PC-9 (cell line): ENCODE measurements around the gene UBE2V1. TPM values are rescaled to one million over a fixed set of nuclear protein-coding genes. Genes with fewer than 3 reads are reported as not detected.
"Not testable (repeated sequence)": the region's sequence is repeated elsewhere in the genome, so short reads cannot be mapped to it uniquely, and the experiment has no call there.

Experiments
- Bru-seq: library from RNA; stranded (reverse); fragments of 400-500 nt; gene quantifications from one replicate; lab custom pipeline; 2021; lab: Mats Ljungman, UMichigan
- BruChase-seq, 2 experiments: library from RNA; stranded (reverse); fragments of 400-500 nt; gene quantifications; one replicate each; lab custom pipeline; 2021; lab: Mats Ljungman, UMichigan
- BruUV-seq: library from RNA; stranded (reverse); fragments of 400-500 nt; replicated peaks from 2 replicates; lab custom pipeline; 2021; lab: Mats Ljungman, UMichigan
- CTCF ChIA-PET: fragments of 300-600 bp; sonication (Branson Sonifier 250); formaldehyde crosslinking; loops from one replicate; lab custom pipeline; 2022; ENCODE audit warnings: antibody characterized with exemption; lab: Charles Lee
- POLR2A ChIA-PET: fragments of 300-600 bp; sonication (Branson Sonifier 250); formaldehyde crosslinking; loops from one replicate; lab custom pipeline; 2022; ENCODE audit warnings: antibody characterized with exemption; ENCODE audit not compliant: unreplicated experiment; lab: Charles Lee
- DNase-seq, 2 experiments: peaks; one replicate each; pipeline versions ENCODE4 v3.0.0 to v3.0.0-alpha.2; 2015 to 2022; ENCODE audit warnings: mixed read lengths in 1 of 2
- H2AFZ ChIP-seq: fragments of 200-600 bp; sonication (generic); 2 replicates; pipeline ENCODE4 v1.8.1; 2017; ENCODE audit warnings: antibody characterized with exemption
- H3F3A ChIP-seq: fragments of 200-600 bp; sonication (generic); 2 replicates; pipeline ENCODE4 v1.8.1; 2017; ENCODE audit warnings: antibody characterized with exemption, mild to moderate bottlenecking, low read depth; ENCODE audit not compliant: insufficient read depth
- H3K27ac ChIP-seq: fragments of 200-600 bp; sonication (generic); 2 replicates; pipeline ENCODE4 v1.6.1; 2016; ENCODE audit warnings: mixed run types
- H3K27me3 ChIP-seq: fragments of 200-600 bp; sonication (generic); 2 replicates; pipeline ENCODE4 v1.6.1; 2016; ENCODE audit warnings: low read depth, mixed run types; ENCODE audit not compliant: insufficient read depth
- H3K36me3 ChIP-seq: fragments of 200-600 bp; sonication (generic); 2 replicates; pipeline ENCODE4 v1.6.1; 2016; ENCODE audit warnings: low read depth, mixed run types
- H3K4me1 ChIP-seq: fragments of 200-600 bp; sonication (generic); replicated peaks from 2 replicates; pipeline ENCODE4 v1.6.1; 2016; ENCODE audit warnings: mixed run types; ENCODE audit not compliant: insufficient read depth
- H3K4me2 ChIP-seq: fragments of 200-600 bp; sonication (generic); 2 replicates; pipeline ENCODE4 v1.6.1; 2017; ENCODE audit warnings: mixed run types
- H3K4me3 ChIP-seq: fragments of 200-600 bp; sonication (generic); 2 replicates; pipeline ENCODE4 v1.6.1; 2016; ENCODE audit warnings: mixed run types
- H3K79me2 ChIP-seq: fragments of 200-600 bp; sonication (generic); 2 replicates; pipeline ENCODE4 v1.6.1; 2017; ENCODE audit warnings: low read depth, mixed run types
- H3K9me2 ChIP-seq: fragments of 200-600 bp; sonication (generic); 2 replicates; pipeline ENCODE4 v1.8.1; 2017; ENCODE audit warnings: mild to moderate bottlenecking; ENCODE audit not compliant: insufficient read depth
- H3K9me3 ChIP-seq: fragments of 200-600 bp; sonication (generic); 2 replicates; pipeline ENCODE4 v1.8.1; 2016; ENCODE audit warnings: low read depth; ENCODE audit not compliant: insufficient read depth
- H4K20me1 ChIP-seq: fragments of 200-600 bp; sonication (generic); 2 replicates; pipeline ENCODE4 v1.8.1; 2017; ENCODE audit not compliant: insufficient read depth
- EZH2 ChIP-seq: fragments of 200-600 bp; sonication (generic); IDR thresholded peaks from 2 replicates; pipeline ENCODE4 v1.8.0; 2017; ENCODE audit warnings: antibody characterized with exemption, low read depth
- intact Hi-C: fragments of 100-400 bp; cut with micrococcal nuclease; formaldehyde crosslinking; loops from one replicate; pipeline ENCODE4 v1.10.0; 2022; ENCODE audit not compliant: unreplicated experiment
- long read RNA-seq: library from polyadenylated mRNA; stranded (forward); transcript quantifications from one replicate; pipeline ENCODE4 v2.0.0, GENCODE V29; 2022
- total RNA-seq: library from RNA; stranded (reverse); gene quantifications from 2 replicates; pipeline ENCODE4 v1.2.3, GENCODE V29; 2021
- TF ChIP-seq, protein P1 (sequence below): fragments of 200-600 bp; sonication (generic); conservative IDR thresholded peaks from 2 replicates; pipeline ENCODE4 v1.6.1; 2017; ENCODE audit warnings: mixed run types, antibody characterized with exemption, mild to moderate bottlenecking, moderate library complexity

Gene UBE2V1
- total RNA-seq (137 and 174 TPM in 2 replicates), Bru-seq, nascent RNA (percentile 90 among the genes with signal in this experiment), BruChase-seq, experiment 1, labeled RNA remaining after a 2-hour chase (percentile 93 among the genes with signal in this experiment), BruChase-seq, experiment 2, labeled RNA remaining after a 6-hour chase (percentile 91 among the genes with signal in this experiment)
- long read RNA-seq, transcript UBE2V1-205 (3 exons, 1,983 nt): minor isoform, 42 of 521 reads
- long read RNA-seq, transcript UBE2V1-203 (4 exons, 2,133 nt): major isoform, 430 of 521 reads
- long read RNA-seq, partial matches to known transcripts: 20 of 521 reads
- long read RNA-seq, other reads (novel, unspliced or antisense): 13 of 521 reads

GRCh38 chr20:50112512-50113419 is at the start of gene UBE2V1:
Gene UBE2V1 (minus strand): TSS chr20:50113150. CDS start chr20:50113128, 22 bp downstream.
- Histone ChIP-seq H4K20me1 (peaks cover 41% of the 10 kb centered on the region), H3K9me3 (no peaks in the 10 kb centered on the region), H3K27me3 (no peaks in the 10 kb centered on the region), H3F3A (peaks cover 34% of the 10 kb centered on the region), H2AFZ (peak within 1 kb of the TSS; percentile 78), H3K9me2 (no peaks in the 10 kb centered on the region), H3K4me1 (peaks cover 45% of the 10 kb centered on the region), H3K79me2 (peaks cover 73% of the 10 kb centered on the region), H3K36me3 (peaks cover 12% of the 10 kb centered on the region; the same call in 1 of the 2 replicates), H3K4me2 (peak within 1 kb of the TSS; percentile 89), H3K27ac (peak within 1 kb of the TSS; percentile 64), H3K4me3 (peak within 1 kb of the TSS; percentile 94)
- ChIA-PET POLR2A (interaction anchor here (0.6 to 0.7 kb wide), 3 partner anchors 35 to 197 kb away, joined by 3 to 4 read pairs (median 4); no protein-coding TSS in a partner anchor), CTCF (interaction anchor here (0.6 kb wide), 1 partner anchor 681 kb away, joined by 7 read pairs; no protein-coding TSS in a partner anchor)
- intact Hi-C loops: loop anchor here (5.0 kb wide), 1 partner anchor 40 kb away; the partner anchor contains the start of gene PEDS1
- BruUV-seq: no TSS peak
- peak; percentile 69 to 85 for DNase-seq
- TF ChIP-seq EZH2: no peak
- TF ChIP-seq, protein P1, sequence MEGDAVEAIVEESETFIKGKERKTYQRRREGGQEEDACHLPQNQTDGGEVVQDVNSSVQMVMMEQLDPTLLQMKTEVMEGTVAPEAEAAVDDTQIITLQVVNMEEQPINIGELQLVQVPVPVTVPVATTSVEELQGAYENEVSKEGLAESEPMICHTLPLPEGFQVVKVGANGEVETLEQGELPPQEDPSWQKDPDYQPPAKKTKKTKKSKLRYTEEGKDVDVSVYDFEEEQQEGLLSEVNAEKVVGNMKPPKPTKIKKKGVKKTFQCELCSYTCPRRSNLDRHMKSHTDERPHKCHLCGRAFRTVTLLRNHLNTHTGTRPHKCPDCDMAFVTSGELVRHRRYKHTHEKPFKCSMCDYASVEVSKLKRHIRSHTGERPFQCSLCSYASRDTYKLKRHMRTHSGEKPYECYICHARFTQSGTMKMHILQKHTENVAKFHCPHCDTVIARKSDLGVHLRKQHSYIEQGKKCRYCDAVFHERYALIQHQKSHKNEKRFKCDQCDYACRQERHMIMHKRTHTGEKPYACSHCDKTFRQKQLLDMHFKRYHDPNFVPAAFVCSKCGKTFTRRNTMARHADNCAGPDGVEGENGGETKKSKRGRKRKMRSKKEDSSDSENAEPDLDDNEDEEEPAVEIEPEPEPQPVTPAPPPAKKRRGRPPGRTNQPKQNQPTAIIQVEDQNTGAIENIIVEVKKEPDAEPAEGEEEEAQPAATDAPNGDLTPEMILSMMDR: no peak; the same call in 1 of the 2 replicates

GRCh38 chr20:50161494-50161893 is 48.5 kb upstream of the UBE2V1 start:
- DNase-seq, H3K27ac ChIP-seq, H3K79me2 ChIP-seq, CTCF ChIA-PET, BruUV-seq, POLR2A ChIA-PET, H3K27me3 ChIP-seq, H3K4me2 ChIP-seq, H3K9me2 ChIP-seq, H2AFZ ChIP-seq, H4K20me1 ChIP-seq, H3K4me3 ChIP-seq, H3K9me3 ChIP-seq, H3K36me3 ChIP-seq: not testable (repeated sequence)
- intact Hi-C loops: loop anchor here (10.0 kb wide), 1 partner anchor 607 kb away; no protein-coding TSS in a partner anchor
- H3F3A ChIP-seq: peaks cover 33% of the 10 kb centered on the region
- peaks cover 36% of the 10 kb centered on the region for H3K4me1 ChIP-seq

- Histone ChIP-seq H3F3A (peaks cover 13% of the 10 kb centered on the region; the same call in 1 of the 2 replicates), H3K27me3 (no peaks in the 10 kb centered on the region), H3K4me3 (peak within 1 kb of the TSS; percentile 80), H3K79me2 (peaks cover 45% of the 10 kb centered on the region), H3K9me3 (no peaks in the 10 kb centered on the region), H3K9me2 (no peaks in the 10 kb centered on the region), H3K36me3 (no peaks in the 10 kb centered on the region), H3K27ac (no peak within 1 kb of the TSS; the same call in 1 of the 2 replicates), H4K20me1 (no peaks in the 10 kb centered on the region; the same call in 1 of the 2 replicates), H2AFZ (peak within 1 kb of the TSS; percentile 92), H3K4me1 (peaks cover 34% of the 10 kb centered on the region), H3K4me2 (peak within 1 kb of the TSS; percentile 95)
- BruUV-seq: TSS peak; percentile 93
- DNase-seq: peak; percentile 79 to 94
- TF ChIP-seq, protein P1: no peak
- no peak for TF ChIP-seq EZH2
- CTCF ChIA-PET: interaction anchor here (0.6 to 3.2 kb wide), 9 partner anchors 12 to 900 kb away, joined by 3 to 32 read pairs (median 5); no protein-coding TSS in a partner anchor
- POLR2A ChIA-PET: interaction anchor here (0.5 to 1.0 kb wide), 12 partner anchors 12 to 1619 kb away, joined by 3 to 12 read pairs (median 4); no protein-coding TSS in a partner anchor
- intact Hi-C loops: loop anchor here (1.0 to 5.0 kb wide), 3 partner anchors 13 to 83 kb away; partner anchors contain the start of gene UBE2V1
These were observed 40.8 kb upstream of the UBE2V1 start, which contains the start of gene PEDS1 for GRCh38 chr20:50153500-50154377. Gene PEDS1 (minus strand): TSS chr20:50153723. CDS start chr20:50153637, 86 bp downstream.
